SK-N-SH (cell line): ENCODE results near the gene PTGFR. TPM values are rescaled to one million over a fixed set of nuclear protein-coding genes. Genes with fewer than 3 reads are reported as not detected.

Experiments used
- CTCF ChIA-PET: fragments of 300-600, 350-600 bp; formaldehyde crosslinking; extraction: SDS; loops from one replicate; lab custom pipeline; 2021; lab: Yijun Ruan, JAX
- POLR2A ChIA-PET: fragments of 350-600 bp; sonication (Branson Sonifier 250); formaldehyde crosslinking; extraction: SDS; loops from one replicate; lab custom pipeline; 2020; ENCODE audit warnings: antibody characterized with exemption, inconsistent platforms; lab: Yijun Ruan, JAX
- DNase-seq: peaks from one replicate; pipeline ENCODE4 v3.0.0; 2012
- H2AFZ ChIP-seq: fragments of 200-600 bp; sonication (generic); 2 replicates; pipeline ENCODE4 v1.8.1; 2016; ENCODE audit warnings: antibody characterized with exemption, mild to moderate bottlenecking, low read depth
- H3F3A ChIP-seq: fragments of 200-600 bp; sonication (generic); replicated peaks from 2 replicates; pipeline ENCODE3; 2016; ENCODE audit warnings: antibody characterized with exemption, mild to moderate bottlenecking; ENCODE audit not compliant: insufficient read depth
- H3K27ac ChIP-seq, 2 experiments: fragments of 200-500 bp in 1 of 2; fragments of 200-600 bp in 1 of 2; sonication (Bioruptor generic) in 1 of 2; sonication (generic), shearing (Covaris generic) in 1 of 2; 2 replicates each; pipeline versions ENCODE4 v1.5.1 to v1.6.1; 2014 to 2016; ENCODE audit warnings: low read depth in 2 of 2, inconsistent platforms in 1 of 2, low read length in 1 of 2, mild to moderate bottlenecking in 1 of 2, mixed read lengths in 1 of 2
- H3K27me3 ChIP-seq: fragments of 200-600 bp; sonication (generic), shearing (Covaris generic); 2 replicates; pipeline ENCODE4 v1.6.1; 2016; ENCODE audit warnings: mixed run types; ENCODE audit not compliant: insufficient read depth
- H3K36me3 ChIP-seq, 2 experiments: fragments of 200-500 bp in 1 of 2; fragments of 200-600 bp in 1 of 2; sonication (Bioruptor generic) in 1 of 2; sonication (generic) in 1 of 2; replicated peaks in 1 of 2; 2 replicates each; pipeline versions ENCODE3 to v1.5.1; 2014 to 2016; ENCODE audit warnings: low read length in 1 of 2, mild to moderate bottlenecking in 1 of 2; ENCODE audit not compliant: insufficient read depth in 2 of 2, control insufficient read depth in 1 of 2
- H3K4me1 ChIP-seq, 2 experiments: fragments of 200-500 bp in 1 of 2; fragments of 200-600 bp in 1 of 2; sonication (Bioruptor generic) in 1 of 2; sonication (generic), shearing (Covaris generic) in 1 of 2; 2 replicates each; pipeline versions ENCODE4 v1.5.1 to v1.6.1; 2014 to 2016; ENCODE audit warnings: low read depth in 1 of 2, low read length in 1 of 2, mixed run types in 1 of 2; ENCODE audit not compliant: insufficient read depth in 2 of 2, control insufficient read depth in 1 of 2
- H3K4me2 ChIP-seq: fragments of 200-600 bp; sonication (generic), shearing (Covaris generic); 2 replicates; pipeline ENCODE4 v1.6.1; 2017; ENCODE audit warnings: mixed run types
- H3K4me3 ChIP-seq, 2 experiments: fragments of 200-500 bp in 1 of 2; fragments of 200-600 bp in 1 of 2; sonication (Bioruptor generic) in 1 of 2; sonication (generic), shearing (Covaris generic) in 1 of 2; 2 replicates each; pipeline versions ENCODE4 v1.5.1 to v1.8.1; 2014 to 2016; ENCODE audit warnings: low read depth in 2 of 2, inconsistent platforms in 1 of 2, low read length in 1 of 2, mild to moderate bottlenecking in 1 of 2, mixed read lengths in 1 of 2, moderate library complexity in 1 of 2
- H3K79me2 ChIP-seq: fragments of 200-600 bp; sonication (generic); 2 replicates; pipeline ENCODE4 v1.8.1; 2017; ENCODE audit warnings: mild to moderate bottlenecking; ENCODE audit not compliant: insufficient read depth
- H3K9ac ChIP-seq: fragments of 200-600 bp; sonication (generic); 2 replicates; pipeline ENCODE4 v1.6.1; 2017; ENCODE audit warnings: mixed run types
- H3K9me2 ChIP-seq: fragments of 200-600 bp; sonication (generic); 2 replicates; pipeline ENCODE4 v1.6.1; 2017; ENCODE audit warnings: mixed run types
- H3K9me3 ChIP-seq: fragments of 200-600 bp; sonication (generic); 2 replicates; pipeline ENCODE4 v1.6.1; 2017; ENCODE audit warnings: mixed run types, mild to moderate bottlenecking, moderate library complexity
- H4K20me1 ChIP-seq: fragments of 200-600 bp; sonication (generic); 2 replicates; pipeline ENCODE4 v1.6.1; 2017; ENCODE audit warnings: mild to moderate bottlenecking, mixed run types; ENCODE audit not compliant: insufficient read depth
- CTCF ChIP-seq: fragments of 200-600 bp; sonication (generic); IDR thresholded peaks from 2 replicates; pipeline ENCODE4 v1.6.1; 2017; ENCODE audit warnings: antibody characterized with exemption, mild to moderate bottlenecking, moderate library complexity
- EP300 ChIP-seq, 2 experiments: IDR thresholded peaks; 2 replicates each; pipeline versions ENCODE4 v1.4.0 to v1.6.1; 2012; ENCODE audit warnings: borderline replicate concordance in 1 of 2, low read depth in 1 of 2, low read length in 1 of 2
- GATA2 ChIP-seq: sonication (generic); formaldehyde crosslinking; IDR thresholded peaks from 2 replicates; pipeline ENCODE4 v1.5.0; 2020; ENCODE audit warnings: mild to moderate bottlenecking, missing genetic modification reagents
- MAX ChIP-seq: IDR thresholded peaks from 2 replicates; pipeline ENCODE4 v1.4.0; 2012; ENCODE audit warnings: low read depth
- MXI1 ChIP-seq: IDR thresholded peaks from 2 replicates; pipeline ENCODE4 v1.6.1; 2012; ENCODE audit warnings: mild to moderate bottlenecking, low read depth, low read length, improper control_type of control experiment
- NFIC ChIP-seq: IDR thresholded peaks from 2 replicates; pipeline ENCODE4 v1.4.0; 2012; ENCODE audit warnings: borderline replicate concordance
- PBX3 ChIP-seq: IDR thresholded peaks from 2 replicates; pipeline ENCODE4; 2012
- RCOR1 ChIP-seq: fragments of 150-350 bp; IDR thresholded peaks from 2 replicates; pipeline ENCODE4 v1.6.1; 2017; ENCODE audit warnings: antibody characterized with exemption, low read length
- REST ChIP-seq: IDR thresholded peaks from 2 replicates; pipeline ENCODE4 v1.6.1; 2012; ENCODE audit warnings: mild to moderate bottlenecking, low read depth, low read length, moderate library complexity
- SIN3A ChIP-seq: IDR thresholded peaks from 2 replicates; pipeline ENCODE4 v1.6.1; 2012; ENCODE audit warnings: low read depth, mild to moderate bottlenecking, low read length, moderate library complexity, borderline replicate concordance
- TCF12 ChIP-seq: IDR thresholded peaks from 2 replicates; pipeline ENCODE4 v1.4.0; 2012
- TEAD4 ChIP-seq: IDR thresholded peaks from 2 replicates; pipeline ENCODE4 v1.4.0; 2012; ENCODE audit warnings: mild to moderate bottlenecking, borderline replicate concordance; ENCODE audit not compliant: insufficient read depth
- USF1 ChIP-seq: IDR thresholded peaks from 2 replicates; pipeline ENCODE4 v1.4.0; 2012; ENCODE audit warnings: low read depth, borderline replicate concordance
- ZBTB33 ChIP-seq: IDR thresholded peaks from 2 replicates; pipeline ENCODE4 v1.4.0; 2012; ENCODE audit warnings: low read depth, borderline replicate concordance
- WGBS: methylation state at CpG from one replicate; pipeline ENCODE4 v1.1.6; 2017; ENCODE audit warnings: low lambda C conversion rate; 5-methylcytosine and 5-hydroxymethylcytosine counted together
- polyA plus RNA-seq, 3 experiments: library from polyadenylated mRNA; depleted of rRNA; stranded (reverse); fragments of >200 nt; gene quantifications; 2 replicates each; pipeline ENCODE4 v1.2.3, GENCODE V29; 2012

PTGFR gene
- polyA plus RNA-seq, 1 of the 3 experiments (the other 2 are of a cell fraction): 2.2 TPM

- ChIA-PET POLR2A (no interaction called here), CTCF (interaction anchor here (1.7 kb wide), 1 partner anchor 346 kb away, joined by 6 read pairs; no protein-coding TSS in a partner anchor)
- Histone ChIP-seq H2AFZ (peak overlapping the region; percentile 94), H3K9me3 (no peaks in the 10 kb centered on the region), H4K20me1 (no peaks in the 10 kb centered on the region), H3K4me3 (peak overlapping the region; percentile 78 to 95), H3K79me2 (peaks cover 31% of the 10 kb centered on the region), H3F3A (peaks cover 9% of the 10 kb centered on the region), H3K36me3 (peaks cover 0 to 6% of the 10 kb centered on the region in 2 experiments), H3K4me2 (peak overlapping the region; percentile 84), H3K27ac (peak overlapping the region; percentile 19 to 82), H3K4me1 (peaks cover 5 to 21% of the 10 kb centered on the region in 2 experiments; a peak in 3 of 4 replicates), H3K9ac (peak overlapping the region; percentile 76), H3K9me2 (no peaks in the 10 kb centered on the region), H3K27me3 (no peaks in the 10 kb centered on the region)
- 8% methylated on average over 20 of the region's 37 CpGs for WGBS
- peak; percentile 38 for TF ChIP-seq MAX
- no peak for TF ChIP-seq GATA2 (CRISPR knock-in tag)
- no peak for TF ChIP-seq CTCF
- TF ChIP-seq SIN3A: 0 out of 2 replicates have a peak, but pooled peaks have one; percentile 16
- no peak for TF ChIP-seq RCOR1
- TF ChIP-seq ZBTB33: no peak
- TF ChIP-seq TEAD4: no peak
- TF ChIP-seq TCF12: no peak
- no peak for TF ChIP-seq EP300 (IDR thresholded peaks at IDR 0.05; ENCODE audit: borderline replicate concordance in 1 of 2, low read depth in 1 of 2, low read length in 1 of 2)
- peak; percentile 48; the same call in 1 of the 2 replicates for TF ChIP-seq PBX3
- no peak for TF ChIP-seq MXI1
- TF ChIP-seq NFIC: 0 out of 2 replicates have a peak, but pooled peaks have one; percentile 23
- TF ChIP-seq USF1: no peak
- 0 out of 2 replicates have a peak, but pooled peaks have one; percentile 9 for TF ChIP-seq REST
- DNase-seq: peak; percentile 57
These were observed 787 bp downstream of the PTGFR start for GRCh38 chr1:78491451-78492071.
